H1 (cell line): ENCODE measurements around the gene STRN4. TPM values are rescaled to one million over a fixed set of nuclear protein-coding genes. Genes with fewer than 3 reads are reported as not detected.
A peak's percentile ranks its signal among the peaks of the same experiment; 100 is the strongest.

Source experiments
- CTCF ChIA-PET: fragments of 300-600 bp; sonication (Branson Sonifier 250); formaldehyde crosslinking; loops from one replicate; lab custom pipeline; 2021; ENCODE audit not compliant: partially characterized antibody; lab: Charles Lee
- POLR2A ChIA-PET: fragments of 300-600 bp; sonication (Branson Sonifier 250); formaldehyde crosslinking; loops from one replicate; lab custom pipeline; 2021; ENCODE audit warnings: inconsistent platforms; ENCODE audit not compliant: partially characterized antibody; lab: Charles Lee
- DNase-seq, 2 experiments: peaks; one replicate each; pipeline versions ENCODE4 v3.0.0 to v3.0.0-alpha.2; 2010 to 2022; ENCODE audit warnings: low spot score in 2 of 2, low read depth in 1 of 2, mixed read lengths in 1 of 2
- FAIRE-seq: peaks from 2 replicates; lab custom pipeline; 2011; peaks lifted over from hg19 to GRCh38; lab: Jason Lieb, UNC
- H2AFZ ChIP-seq: 2 replicates; pipeline ENCODE4 v1.8.1; 2012; ENCODE audit warnings: low read length, inconsistent platforms
- H2AK5ac ChIP-seq: 2 replicates; pipeline ENCODE4 v1.6.1; 2013; ENCODE audit warnings: low read depth, low read length
- H2BK120ac ChIP-seq: replicated peaks from 2 replicates; pipeline ENCODE3; 2013; ENCODE audit warnings: low read depth, low read length, inconsistent platforms
- H2BK12ac ChIP-seq: 2 replicates; pipeline ENCODE4 v1.6.1; 2013; ENCODE audit warnings: low read depth, low read length
- H2BK15ac ChIP-seq: 2 replicates; pipeline ENCODE4 v1.6.1; 2013; ENCODE audit warnings: low read length
- H2BK20ac ChIP-seq: 2 replicates; pipeline ENCODE4 v1.6.1; 2013; ENCODE audit warnings: low read length
- H2BK5ac ChIP-seq: 2 replicates; pipeline ENCODE4 v1.6.1; 2013; ENCODE audit warnings: low read depth, low read length
- H3K14ac ChIP-seq: 2 replicates; pipeline ENCODE4 v1.6.1; 2013; ENCODE audit warnings: inconsistent platforms; ENCODE audit not compliant: insufficient read length
- H3K18ac ChIP-seq: 2 replicates; pipeline ENCODE4 v1.6.1; 2013; ENCODE audit warnings: low read length; ENCODE audit errors: extremely low read depth
- H3K23ac ChIP-seq: 2 replicates; pipeline ENCODE4 v1.6.1; 2013; ENCODE audit warnings: inconsistent platforms; ENCODE audit not compliant: insufficient read length
- H3K23me2 ChIP-seq: 2 replicates; pipeline ENCODE4 v1.6.1; 2013; ENCODE audit warnings: low read depth, low read length
- H3K27ac ChIP-seq: 2 replicates; pipeline ENCODE4 v1.6.1; 2011; ENCODE audit warnings: low read depth, low read length, inconsistent platforms
- H3K27me3 ChIP-seq, 4 experiments: replicated peaks in 1 of 4; 1 replicate in 1 of 4; 2 replicates in 3 of 4; pipeline versions ENCODE4 v1.6.1 to v1.8.1; 2011 to 2013; ENCODE audit warnings: low read length in 3 of 4, mild to moderate bottlenecking in 3 of 4, inconsistent platforms in 2 of 4, mixed read lengths in 2 of 4, moderate library complexity in 1 of 4; ENCODE audit not compliant: control insufficient read depth in 3 of 4, insufficient read depth in 3 of 4; ENCODE audit errors: extremely low read depth in 1 of 4
- H3K36me3 ChIP-seq, 4 experiments: 2 replicates each; pipeline versions ENCODE4 v1.6.1 to v1.8.1; 2011 to 2013; ENCODE audit warnings: mild to moderate bottlenecking in 4 of 4, low read length in 3 of 4, moderate library complexity in 2 of 4, control low read depth in 1 of 4, inconsistent platforms in 1 of 4; ENCODE audit not compliant: insufficient read depth in 4 of 4, control insufficient read depth in 2 of 4
- H3K4ac ChIP-seq: replicated peaks from 2 replicates; pipeline ENCODE3; 2013; ENCODE audit warnings: low read length, low read depth, mixed read lengths, inconsistent platforms; ENCODE audit not compliant: insufficient read length
- H3K4me1 ChIP-seq, 4 experiments: replicated peaks in 1 of 4; 1 replicate in 1 of 4; 2 replicates in 3 of 4; pipeline versions ENCODE4 v1.6.1 to v1.8.1; 2011 to 2013; ENCODE audit warnings: low read length in 3 of 4, inconsistent platforms in 2 of 4, mixed read lengths in 1 of 4; ENCODE audit not compliant: insufficient read depth in 4 of 4, control insufficient read depth in 3 of 4
- H3K4me2 ChIP-seq, 2 experiments: 2 replicates each; pipeline versions ENCODE4 v1.6.1 to v1.8.1; 2011 to 2013; ENCODE audit warnings: low read depth in 2 of 2, low read length in 2 of 2, control low read depth in 1 of 2, inconsistent platforms in 1 of 2, mild to moderate bottlenecking in 1 of 2; ENCODE audit not compliant: insufficient read depth in 1 of 2
- H3K4me3 ChIP-seq, 4 experiments: fragments of 200-600, 300-600 bp in 1 of 4; sonication (generic), shearing (Covaris generic), sonication (Bioruptor Twin) in 1 of 4; 2 replicates each; pipeline versions ENCODE4 v1.5.1 to v1.8.1; 2011 to 2016; ENCODE audit warnings: low read length in 4 of 4, low read depth in 3 of 4, control low read depth in 2 of 4, inconsistent platforms in 2 of 4, mild to moderate bottlenecking in 2 of 4, mixed read lengths in 1 of 4, moderate library complexity in 1 of 4; ENCODE audit not compliant: insufficient read depth in 2 of 4; ENCODE audit errors: extremely low read depth in 1 of 4
- H3K56ac ChIP-seq: replicated peaks from 2 replicates; pipeline ENCODE3; 2013; ENCODE audit warnings: low read depth, mild to moderate bottlenecking, mixed read lengths, low read length, inconsistent platforms; ENCODE audit not compliant: insufficient read length
- H3K79me1 ChIP-seq: 2 replicates; pipeline ENCODE4 v1.6.1; 2013; ENCODE audit warnings: low read depth, low read length, control low read depth
- H3K79me2 ChIP-seq, 2 experiments: 2 replicates each; pipeline versions ENCODE4 v1.6.1 to v1.8.1; 2012 to 2013; ENCODE audit warnings: low read length in 2 of 2, mild to moderate bottlenecking in 2 of 2, inconsistent platforms in 1 of 2; ENCODE audit not compliant: insufficient read depth in 2 of 2, control insufficient read depth in 1 of 2
- H3K9ac ChIP-seq, 4 experiments: replicated peaks in 1 of 4; 1 replicate in 1 of 4; 2 replicates in 3 of 4; pipeline versions ENCODE4 v1.6.1 to v1.8.1; 2011 to 2013; ENCODE audit warnings: low read depth in 3 of 4, low read length in 3 of 4, control low read depth in 2 of 4, mild to moderate bottlenecking in 2 of 4, moderate library complexity in 2 of 4, inconsistent platforms in 1 of 4; ENCODE audit errors: extremely low read depth in 1 of 4
- H3K9me3 ChIP-seq, 2 experiments: 2 replicates each; pipeline versions ENCODE4 v1.6.1 to v1.8.1; 2012 to 2013; ENCODE audit warnings: mild to moderate bottlenecking in 2 of 2, moderate library complexity in 2 of 2, control low read depth in 1 of 2, inconsistent platforms in 1 of 2, low read depth in 1 of 2, low read length in 1 of 2, mixed read lengths in 1 of 2; ENCODE audit not compliant: insufficient read depth in 2 of 2
- H4K20me1 ChIP-seq, 2 experiments: replicated peaks in 1 of 2; 2 replicates each; pipeline versions ENCODE3 to v1.8.1; 2011 to 2013; ENCODE audit warnings: inconsistent platforms in 2 of 2, low read length in 2 of 2, mild to moderate bottlenecking in 1 of 2; ENCODE audit not compliant: insufficient read depth in 2 of 2, control insufficient read depth in 1 of 2
- H4K5ac ChIP-seq: 2 replicates; pipeline ENCODE4 v1.6.1; 2013; ENCODE audit warnings: low read length, low read depth, mixed read lengths, inconsistent platforms; ENCODE audit not compliant: insufficient read length
- H4K8ac ChIP-seq: 2 replicates; pipeline ENCODE4 v1.8.0; 2013; ENCODE audit warnings: mild to moderate bottlenecking, moderate library complexity, low read length, inconsistent platforms; ENCODE audit not compliant: insufficient read depth; ENCODE audit errors: extremely low read depth
- H4K91ac ChIP-seq: replicated peaks from 2 replicates; pipeline ENCODE3; 2013; ENCODE audit warnings: low read length, mixed read lengths, inconsistent platforms; ENCODE audit not compliant: insufficient read length
- WGBS, 2 experiments: shearing (Covaris generic) in 1 of 2; methylation state at CpG; one replicate each; pipeline versions ENCODE4 v1.1.6 to v1.1.7; 2013 to 2015; ENCODE audit warnings: low lambda C conversion rate in 2 of 2, mixed read lengths in 2 of 2, inconsistent platforms in 1 of 2, low coverage in 1 of 2, missing lambda C conversion rate in 1 of 2; ENCODE audit not compliant: insufficient replicate concordance in 2 of 2, insufficient coverage in 1 of 2, insufficient read length in 1 of 2; ENCODE audit errors: extremely low coverage in 1 of 2, missing lambda C conversion rate in 1 of 2; 5-methylcytosine and 5-hydroxymethylcytosine counted together
- polyA plus RNA-seq, 7 experiments: library from polyadenylated mRNA; depleted of rRNA in 3 of 7; stranded (reverse) in 5 of 7; unstranded in 2 of 7; fragments of >200 nt in 5 of 7; fragments of 200-250 nt in 2 of 7; gene quantifications; 1 replicate in 5 of 7; 2 replicates in 1 of 7; 4 replicates in 1 of 7; pipeline versions ENCODE4 v1.2.1 to v1.2.3, GENCODE V29; 2011 to 2013; ENCODE audit warnings: missing spikeins in 2 of 7, mixed read lengths in 2 of 7
- total RNA-seq: library from RNA; stranded (reverse); fragmentation: NEBNext Ultra II Directional; extraction: Animal tissue kit (Norgen Biotek cat#: 25700); gene quantifications from 2 replicates; pipeline ENCODE4 v1.2.1, GENCODE V29; 2021

Gene STRN4
- total and polyA plus RNA-seq, 2 of the 8 experiments (the other 6 are each of a cell fraction or from before 2014, with no cell fraction given), result 120 to 187 TPM

DNA sequence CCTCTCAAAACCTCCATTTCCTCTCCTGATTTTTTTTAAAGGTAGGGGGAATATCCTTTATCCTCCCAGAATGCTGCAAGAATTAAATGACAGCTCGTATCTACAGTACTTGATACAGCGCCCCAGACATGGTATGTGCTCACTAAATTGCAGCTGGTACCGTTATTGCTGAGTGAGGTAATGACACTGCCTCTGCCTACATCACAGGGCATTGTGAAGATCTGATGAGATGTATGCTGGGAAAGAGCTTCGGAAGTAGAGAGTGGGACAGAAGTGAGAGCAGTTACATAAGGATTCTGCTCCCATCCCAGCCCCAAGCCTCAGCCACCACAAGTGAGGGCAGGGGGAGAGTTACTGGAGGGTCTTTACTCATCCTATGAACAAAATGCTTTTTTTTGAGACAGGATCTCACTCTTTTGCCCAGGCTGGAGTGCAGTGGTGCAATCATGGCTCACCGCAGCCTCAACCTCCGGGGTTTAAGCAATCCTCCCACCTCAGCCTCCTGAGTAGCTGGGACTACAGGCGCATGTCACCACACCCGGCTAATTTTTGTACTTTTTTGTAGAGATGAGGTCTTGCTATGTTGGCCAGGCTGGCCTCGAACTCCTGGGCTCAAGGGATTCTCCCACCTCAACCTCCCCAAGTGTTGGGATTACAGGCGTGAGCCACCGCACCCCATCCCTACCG, 2.1 kb downstream of the STRN4 start:
- peak overlapping the region in 1 of 4 experiments; percentile 97; a peak in 2 of 8 replicates for H3K4me3 ChIP-seq
- H4K8ac ChIP-seq, result no peak overlapping the region
- peaks cover 40 to 42% of the 10 kb centered on the region in 2 experiments for H4K20me1 ChIP-seq
- FAIRE-seq (no peak), DNase-seq (no peak)
- POLR2A ChIA-PET, result interaction anchor here (0.6 to 2.1 kb wide), 6 partner anchors 14 to 144 kb away, joined by 3 to 10 read pairs (median 4); no protein-coding TSS in a partner anchor
- no peaks in the 10 kb centered on the region for H3K27me3 ChIP-seq
- peak overlapping the region; percentile 47 for H3K4ac ChIP-seq
- H4K5ac ChIP-seq, result no peak overlapping the region
- H3K14ac ChIP-seq, result no peak overlapping the region
- H3K79me1 ChIP-seq, result peaks cover 17% of the 10 kb centered on the region
- H2AK5ac ChIP-seq, result no peak overlapping the region
- H4K91ac ChIP-seq, result no peak overlapping the region
- no peak overlapping the region for H2BK5ac ChIP-seq
- H3K36me3 ChIP-seq, result peaks cover 0 to 6% (median 1%) of the 10 kb centered on the region in 4 experiments; a peak in 2 of 8 replicates
- peaks cover 11% of the 10 kb centered on the region for H3K23me2 ChIP-seq
- H3K27ac ChIP-seq, result no peak overlapping the region
- H2BK20ac ChIP-seq, result no peak overlapping the region
- H2BK15ac ChIP-seq, result no peak overlapping the region
- no peaks in the 10 kb centered on the region for H3K9me3 ChIP-seq
- CTCF ChIA-PET, result interaction anchor here (0.7 to 4.6 kb wide), 8 partner anchors 9 to 110 kb away, joined by 3 to 48 read pairs (median 6); no protein-coding TSS in a partner anchor
- H3K23ac ChIP-seq, result no peak overlapping the region
- H2BK12ac ChIP-seq, result no peak overlapping the region
- H3K4me2 ChIP-seq, result peak overlapping the region; percentile 94 to 96; a peak in 3 of 4 replicates
- H2AFZ ChIP-seq, result no peak overlapping the region
- H3K9ac ChIP-seq, result no peak overlapping the region
- WGBS, 2 experiments, result 92% methylated on average over 12 of the region's 12 CpGs; no CpG with 5 or more reads in 1 of the 2 experiments
- H2BK120ac ChIP-seq, result no peak overlapping the region
- H3K18ac ChIP-seq, result no peak overlapping the region
- no peak overlapping the region for H3K56ac ChIP-seq
- peaks cover 46 to 67% of the 10 kb centered on the region in 2 experiments for H3K79me2 ChIP-seq
- peaks cover 0 to 14% (median 4%) of the 10 kb centered on the region in 4 experiments; a peak in 6 of 7 replicates for H3K4me1 ChIP-seq
